Panc1 (cell line): Measurements from ENCODE around the gene FETUB. TPM values are rescaled to one million over a fixed set of nuclear protein-coding genes. Genes with fewer than 3 reads are reported as not detected.

ENCODE experiments used
- ATAC-seq: fragments of 200-7000 bp; cut with Tn5 transposase; 2 replicates; pipeline ENCODE4 v1.9.1; 2020; ENCODE audit warnings: mild to moderate bottlenecking, moderate library complexity
- BruUV-seq: library from RNA; stranded (reverse); fragments of 400-500 nt; replicated peaks from 2 replicates; lab custom pipeline; 2021; lab: Mats Ljungman, UMichigan
- CTCF ChIA-PET: fragments of 300-600 bp; sonication (Branson Sonifier 250); formaldehyde crosslinking; loops from one replicate; lab custom pipeline; 2022; ENCODE audit warnings: antibody characterized with exemption; lab: Charles Lee
- POLR2A ChIA-PET: fragments of 300-600 bp; sonication (Branson Sonifier 250); formaldehyde crosslinking; loops from one replicate; lab custom pipeline; 2022; ENCODE audit warnings: antibody characterized with exemption; lab: Charles Lee
- DNase-seq: peaks from one replicate; pipeline ENCODE4 v3.0.0-alpha.2; 2010; ENCODE audit warnings: low read depth, low spot score
- H3K27ac ChIP-seq: 2 replicates; pipeline ENCODE4 v1.5.1; 2011; ENCODE audit warnings: mild to moderate bottlenecking, low read length, inconsistent platforms
- H3K27me3 ChIP-seq: fragments of 200-500 bp; sonication (Bioruptor generic); 2 replicates; pipeline ENCODE4 v1.6.0; 2014; ENCODE audit warnings: low read length, inconsistent platforms; ENCODE audit not compliant: control insufficient read depth, insufficient read depth
- H3K36me3 ChIP-seq: fragments of 200-500 bp; sonication (Bioruptor generic); 2 replicates; pipeline ENCODE4 v1.5.1; 2014; ENCODE audit warnings: inconsistent platforms, mild to moderate bottlenecking, low read length, moderate library complexity; ENCODE audit not compliant: control insufficient read depth, insufficient read depth
- H3K4me1 ChIP-seq: 2 replicates; pipeline ENCODE4 v1.5.1; 2011; ENCODE audit warnings: inconsistent platforms, mild to moderate bottlenecking, low read length, moderate library complexity; ENCODE audit not compliant: control insufficient read depth, insufficient read depth
- H3K4me3 ChIP-seq, 2 experiments: 2 replicates each; pipeline ENCODE4 v1.5.1; 2011 to 2012; ENCODE audit warnings: low read depth in 2 of 2, low read length in 2 of 2, mild to moderate bottlenecking in 2 of 2, inconsistent platforms in 1 of 2, moderate library complexity in 1 of 2
- H3K9me3 ChIP-seq: fragments of 200-500 bp; sonication (Bioruptor generic); 2 replicates; pipeline ENCODE4 v1.5.1; 2014; ENCODE audit warnings: low read depth, mild to moderate bottlenecking, inconsistent platforms, low read length, moderate library complexity; ENCODE audit not compliant: control insufficient read depth, insufficient read depth
- POLR2AphosphoS5 ChIP-seq: IDR thresholded peaks from 2 replicates; pipeline ENCODE4 v1.6.1; 2012; ENCODE audit warnings: mild to moderate bottlenecking, low read depth, low read length, moderate library complexity
- REST ChIP-seq, 2 experiments: IDR thresholded peaks; 2 replicates each; pipeline ENCODE4 v1.6.1; 2011 to 2012; ENCODE audit warnings: low read depth in 2 of 2, control low read depth in 1 of 2, low read length in 1 of 2, mild to moderate bottlenecking in 1 of 2, moderate library complexity in 1 of 2; ENCODE audit not compliant: insufficient read depth in 1 of 2
- SIN3A ChIP-seq: IDR thresholded peaks from 2 replicates; pipeline ENCODE4 v1.6.1; 2012; ENCODE audit warnings: low read depth, mild to moderate bottlenecking, low read length, moderate library complexity, borderline replicate concordance; ENCODE audit not compliant: insufficient read depth
- TCF7L2 ChIP-seq: IDR thresholded peaks from 2 replicates; pipeline ENCODE4 v1.6.1; 2011; ENCODE audit warnings: mild to moderate bottlenecking, low read depth, low read length, inconsistent platforms
- in situ Hi-C: cut with HindIII; loops from 2 replicates; pipeline ENCODE4 v1.10.0; 2016; ENCODE audit warnings: low sequenced_read_pairs, low pct_unique_long_range_greater_than_20kb
- intact Hi-C: fragments of 100-400 bp; cut with micrococcal nuclease; formaldehyde crosslinking; loops from one replicate; pipeline ENCODE4 v1.10.0; 2022; ENCODE audit not compliant: unreplicated experiment
- total RNA-seq: library from RNA; stranded (reverse); gene quantifications from one replicate; pipeline ENCODE4 v1.2.1, GENCODE V29; 2021; ENCODE audit not compliant: unreplicated experiment
- TF ChIP-seq, protein P1 (sequence below): fragments of 450-650 bp; IDR thresholded peaks from 2 replicates; pipeline ENCODE4 v1.5.1; 2017; ENCODE audit warnings: mild to moderate bottlenecking

Gene FETUB
- total RNA-seq, 1 experiment from 2014 or later, result not detected

DNA sequence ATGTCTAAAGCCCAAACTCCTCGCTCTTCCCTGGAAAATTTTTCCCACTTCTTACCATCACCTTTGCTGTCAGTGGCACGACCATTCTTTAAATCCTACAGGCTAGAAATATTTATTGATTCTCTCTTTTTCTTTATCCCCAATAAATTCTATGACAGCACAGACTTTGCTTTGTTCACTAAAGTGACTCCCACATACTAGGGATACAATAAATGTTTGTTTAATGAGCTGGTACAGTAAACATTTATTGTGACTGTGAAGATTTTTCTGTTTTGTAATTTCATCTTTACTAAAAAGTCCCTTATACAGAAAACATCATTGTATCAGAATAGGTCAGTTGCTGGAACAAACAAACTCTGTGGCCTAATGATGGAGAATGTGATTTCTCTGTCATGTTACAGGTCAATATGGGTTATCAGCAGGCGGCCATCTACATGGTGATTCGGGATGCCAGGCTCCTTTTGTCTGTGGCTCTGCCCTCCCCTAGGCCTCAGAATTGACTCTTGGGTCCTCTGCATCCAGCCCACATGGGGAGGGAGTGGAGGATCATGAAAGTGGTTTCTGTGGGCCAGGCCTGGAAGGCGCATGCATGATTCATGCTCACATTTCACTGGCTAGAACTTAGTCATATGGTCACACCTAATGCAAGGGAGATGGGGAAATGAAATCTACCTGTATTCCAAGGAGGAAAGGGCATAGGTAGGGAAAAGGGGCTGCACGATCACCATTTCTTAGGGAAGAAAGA, 54.3 kb downstream of the FETUB start:
- peaks cover 4% of the 10 kb centered on the region; the same call in 1 of the 2 replicates for H3K27me3 ChIP-seq
- TF ChIP-seq POLR2AphosphoS5, result no peak
- TF ChIP-seq, protein P1, sequence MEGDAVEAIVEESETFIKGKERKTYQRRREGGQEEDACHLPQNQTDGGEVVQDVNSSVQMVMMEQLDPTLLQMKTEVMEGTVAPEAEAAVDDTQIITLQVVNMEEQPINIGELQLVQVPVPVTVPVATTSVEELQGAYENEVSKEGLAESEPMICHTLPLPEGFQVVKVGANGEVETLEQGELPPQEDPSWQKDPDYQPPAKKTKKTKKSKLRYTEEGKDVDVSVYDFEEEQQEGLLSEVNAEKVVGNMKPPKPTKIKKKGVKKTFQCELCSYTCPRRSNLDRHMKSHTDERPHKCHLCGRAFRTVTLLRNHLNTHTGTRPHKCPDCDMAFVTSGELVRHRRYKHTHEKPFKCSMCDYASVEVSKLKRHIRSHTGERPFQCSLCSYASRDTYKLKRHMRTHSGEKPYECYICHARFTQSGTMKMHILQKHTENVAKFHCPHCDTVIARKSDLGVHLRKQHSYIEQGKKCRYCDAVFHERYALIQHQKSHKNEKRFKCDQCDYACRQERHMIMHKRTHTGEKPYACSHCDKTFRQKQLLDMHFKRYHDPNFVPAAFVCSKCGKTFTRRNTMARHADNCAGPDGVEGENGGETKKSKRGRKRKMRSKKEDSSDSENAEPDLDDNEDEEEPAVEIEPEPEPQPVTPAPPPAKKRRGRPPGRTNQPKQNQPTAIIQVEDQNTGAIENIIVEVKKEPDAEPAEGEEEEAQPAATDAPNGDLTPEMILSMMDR, result no peak
- no peak for TF ChIP-seq SIN3A
- no peak for TF ChIP-seq REST (IDR thresholded peaks at IDR 0.05; ENCODE audit: insufficient read depth in 1 of 2, low read depth in 2 of 2, low read length in 1 of 2)
- TF ChIP-seq TCF7L2, result no peak
- no peaks in the 10 kb centered on the region for H3K4me1 ChIP-seq
- no peak for DNase-seq
- in situ Hi-C loops, result no loop called here
- no TSS peak for BruUV-seq
- intact Hi-C loops, result no loop called here
- H3K36me3 ChIP-seq, result no peaks in the 10 kb centered on the region
- no peaks in the 10 kb centered on the region for H3K9me3 ChIP-seq
- no peak for ATAC-seq
- H3K27ac ChIP-seq, result no peak overlapping the region
- H3K4me3 ChIP-seq, result no peak overlapping the region
- POLR2A ChIA-PET, result no interaction called here
- CTCF ChIA-PET, result no interaction called here

DNA sequence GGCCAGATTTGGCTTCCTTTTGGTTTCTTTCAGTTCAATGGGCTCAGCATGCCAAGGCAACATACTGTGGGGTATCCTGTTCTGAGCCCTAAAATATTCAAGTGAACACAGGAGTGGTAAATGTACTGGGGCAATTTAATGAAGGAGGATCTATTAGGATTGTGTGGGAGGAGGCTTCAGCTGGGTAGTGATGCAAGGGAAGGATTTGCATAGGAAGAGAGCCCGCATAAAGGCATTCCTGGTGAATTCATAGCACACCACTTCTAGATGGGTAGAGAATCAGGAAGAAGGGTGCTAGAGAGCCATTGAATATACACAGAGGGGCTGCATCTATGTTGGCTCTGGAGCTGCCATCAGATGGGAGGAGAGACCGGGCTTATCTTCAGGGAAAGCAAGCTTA, 56.3 kb downstream of the FETUB start:
- ChIA-PET CTCF (no interaction called here), POLR2A (no interaction called here)
- Histone ChIP-seq H3K36me3 (no peaks in the 10 kb centered on the region), H3K4me1 (no peaks in the 10 kb centered on the region), H3K27ac (no peak overlapping the region), H3K4me3 (no peak overlapping the region), H3K9me3 (no peaks in the 10 kb centered on the region), H3K27me3 (no peaks in the 10 kb centered on the region)
- in situ Hi-C loops (no loop called here), intact Hi-C loops (no loop called here)
- DNase-seq (no peak), ATAC-seq (no peak)
- TF ChIP-seq SIN3A, result no peak
- no peak for TF ChIP-seq REST (IDR thresholded peaks at IDR 0.05; ENCODE audit: insufficient read depth in 1 of 2, low read depth in 2 of 2, low read length in 1 of 2)
- TF ChIP-seq, protein P1, result no peak
- no peak for TF ChIP-seq TCF7L2
- TF ChIP-seq POLR2AphosphoS5, result no peak
- BruUV-seq, result no TSS peak
